Loucy (cell line): Measurements from ENCODE around the gene CLDND2.

Experiments
- CTCF ChIP-seq: fragments of 200-600 bp; sonication (generic); conservative IDR thresholded peaks from 2 replicates; pipeline ENCODE4 v1.5.1; 2014; ENCODE audit warnings: mild to moderate bottlenecking, antibody characterized with exemption, low read length
- EZH2phosphoT487 ChIP-seq: fragments of 200-600 bp; IDR thresholded peaks from 2 replicates; pipeline ENCODE4 v1.6.1; 2018; ENCODE audit warnings: antibody characterized with exemption, mild to moderate bottlenecking, moderate library complexity, borderline replicate concordance

DNA sequence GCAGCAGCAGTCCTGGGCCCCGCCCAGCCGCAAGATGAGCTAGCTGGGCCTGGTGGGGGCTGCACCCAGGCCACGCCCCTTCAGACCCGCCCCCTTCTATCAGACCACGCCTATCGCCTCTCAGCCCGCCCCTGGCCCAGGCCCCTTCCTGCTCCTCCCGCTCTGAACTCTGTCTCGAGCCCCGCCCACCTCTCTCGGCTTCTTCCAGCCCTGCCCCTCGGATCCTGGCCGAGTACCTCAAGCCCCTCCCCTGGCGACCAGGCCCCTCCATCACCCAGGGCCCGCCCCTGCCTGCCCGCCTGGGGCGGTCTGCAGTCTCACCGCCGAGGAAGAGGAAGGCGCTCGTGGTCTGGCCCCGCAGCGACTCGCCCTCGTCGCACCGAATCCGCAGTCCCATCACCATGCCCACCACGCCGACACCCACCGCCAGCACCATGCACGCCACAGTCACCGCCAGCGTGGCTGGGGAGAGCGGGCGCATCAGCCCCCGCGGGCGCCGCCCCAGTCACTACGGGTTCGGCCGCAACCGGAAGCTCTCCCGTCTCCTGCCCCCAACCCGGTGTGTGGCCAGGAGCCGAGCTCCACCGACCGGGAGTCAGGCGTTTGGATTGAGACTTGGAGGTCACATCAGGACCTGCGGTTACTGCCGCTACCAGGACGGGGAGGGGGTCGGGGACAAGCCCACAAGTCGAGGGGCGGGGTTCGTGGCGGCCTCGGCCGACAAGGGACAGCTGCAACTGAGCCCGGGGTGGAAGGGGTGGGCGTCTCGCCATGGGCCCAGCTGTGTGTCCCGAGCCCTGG is 1.0 kb downstream of the CLDND2 start:
- TF ChIP-seq CTCF (no peak), EZH2phosphoT487 (no peak)
